ENCODE results near the gene SLC40A1.

SLC40A1 gene

DNA sequence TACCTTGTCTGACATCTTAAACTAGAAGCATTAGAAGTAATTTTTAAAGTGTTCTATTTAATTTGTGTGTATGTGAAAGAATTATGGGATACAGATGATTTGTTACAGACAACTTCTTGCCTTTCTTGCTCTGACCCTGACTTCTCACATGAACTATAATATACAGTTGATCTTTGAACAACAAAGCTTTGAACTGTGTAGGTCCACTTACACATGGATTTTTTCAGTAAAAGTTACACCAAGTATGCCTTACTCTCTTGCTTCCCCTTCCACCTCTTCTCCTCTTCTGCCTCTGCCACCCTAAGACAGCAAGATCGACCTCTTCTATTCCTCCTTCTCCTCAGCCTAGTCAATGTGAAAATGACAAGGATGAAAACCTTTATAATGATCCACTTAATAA, 42.2 kb downstream of the SLC40A1 start:
- DNase-seq (ENCODE audit: low read depth), result no peak

DNA sequence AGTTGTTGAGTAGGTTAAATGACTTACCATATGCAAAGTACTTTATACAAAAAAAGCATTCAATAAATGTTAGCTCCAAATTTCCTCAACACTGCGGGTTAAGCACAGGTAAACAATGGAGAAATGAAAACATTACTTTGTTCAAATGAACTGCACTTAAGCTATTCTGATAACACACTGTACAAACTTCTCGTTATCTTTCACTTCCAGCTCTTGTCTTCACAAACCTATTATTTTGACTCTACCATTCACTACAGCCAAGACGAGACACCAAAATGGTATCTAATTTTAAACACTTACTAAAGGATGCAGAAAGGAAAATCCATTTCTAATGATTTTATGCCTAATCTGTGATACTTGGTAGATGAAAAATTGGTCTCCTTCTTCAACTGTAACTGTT, 43.8 kb downstream of the SLC40A1 start:
- no peak for DNase-seq (ENCODE audit: low read depth)

DNA sequence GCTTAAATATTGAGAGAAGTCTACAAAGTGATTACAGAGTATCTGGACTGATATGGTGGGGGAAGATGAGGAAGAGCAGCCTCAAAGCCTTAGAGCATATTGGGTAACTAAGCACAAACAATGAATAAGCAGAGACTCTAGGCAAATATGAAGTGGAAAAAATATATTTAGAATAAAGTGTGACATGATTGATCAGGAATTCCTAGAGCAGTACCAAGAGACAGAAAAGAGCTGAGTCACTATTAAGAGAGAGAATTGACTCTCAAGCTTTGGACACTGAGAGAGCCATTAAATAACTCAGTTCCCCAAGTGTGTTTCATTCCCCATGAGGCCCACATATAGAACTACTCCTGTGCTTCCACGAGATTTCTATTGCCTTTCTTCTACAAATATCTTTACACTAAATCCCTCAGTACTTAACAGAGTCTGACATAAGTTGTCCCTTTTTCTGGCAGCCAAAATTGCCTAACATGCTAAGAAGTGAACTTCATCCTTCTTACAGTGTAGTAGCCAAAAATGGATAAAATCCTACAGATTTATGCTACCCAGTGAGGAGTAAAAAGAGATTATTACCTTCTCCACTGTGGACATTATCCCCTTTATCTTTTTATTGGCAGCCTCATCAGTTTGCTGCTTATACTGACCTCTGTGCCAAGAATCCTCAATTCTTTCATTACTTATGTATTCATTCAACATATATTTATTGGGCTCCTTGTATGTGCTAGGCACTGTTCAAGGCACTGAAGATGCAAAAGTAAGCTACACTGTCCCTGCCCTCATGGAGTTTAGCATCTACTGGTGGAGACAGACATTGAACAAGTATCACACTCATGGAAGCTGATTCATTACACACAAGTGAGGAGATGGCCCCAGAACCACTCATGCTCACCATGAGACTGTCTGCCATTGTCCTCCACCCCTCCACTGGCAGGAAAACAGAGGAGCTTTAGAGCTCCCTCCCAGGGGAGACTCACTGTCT, 45.4 kb downstream of the SLC40A1 start:
- DNase-seq (ENCODE audit: low read depth), result no peak

DNA sequence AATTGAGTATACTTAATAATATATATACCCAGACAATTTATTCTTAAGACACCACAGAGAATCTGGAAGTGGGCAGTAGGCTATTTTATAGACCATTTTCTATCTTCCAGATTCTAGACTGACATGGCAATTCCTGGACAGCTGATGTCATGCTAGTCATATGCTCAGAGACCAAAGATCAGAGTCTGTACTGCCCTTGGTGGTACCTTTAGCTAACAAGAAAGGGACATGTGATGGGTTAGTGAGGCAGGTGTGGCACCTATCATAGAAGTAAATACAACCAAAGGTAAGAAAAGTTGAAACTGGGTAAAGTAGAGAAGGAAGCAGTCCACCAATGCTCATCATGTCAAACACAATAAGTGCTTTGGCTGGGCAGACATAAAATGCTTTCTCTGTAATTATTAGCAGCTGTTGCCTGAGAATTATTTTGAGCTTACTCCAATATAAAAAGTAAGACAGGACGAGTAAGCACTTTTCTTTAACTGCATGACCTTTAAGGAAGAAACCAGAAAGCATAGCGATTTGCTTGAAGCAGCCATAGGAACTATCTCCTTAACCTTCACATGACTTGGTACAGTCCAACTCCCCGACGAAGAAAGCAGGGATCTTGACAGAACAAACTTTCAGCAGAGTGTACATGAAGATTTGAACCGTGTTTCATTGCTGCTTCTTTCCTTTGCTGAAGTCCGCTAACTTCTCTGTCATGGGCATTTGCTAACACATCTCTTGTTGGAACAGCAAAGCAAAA, 47.1 kb downstream of the SLC40A1 start:
- no peak for DNase-seq (ENCODE audit: low read depth)

DNA sequence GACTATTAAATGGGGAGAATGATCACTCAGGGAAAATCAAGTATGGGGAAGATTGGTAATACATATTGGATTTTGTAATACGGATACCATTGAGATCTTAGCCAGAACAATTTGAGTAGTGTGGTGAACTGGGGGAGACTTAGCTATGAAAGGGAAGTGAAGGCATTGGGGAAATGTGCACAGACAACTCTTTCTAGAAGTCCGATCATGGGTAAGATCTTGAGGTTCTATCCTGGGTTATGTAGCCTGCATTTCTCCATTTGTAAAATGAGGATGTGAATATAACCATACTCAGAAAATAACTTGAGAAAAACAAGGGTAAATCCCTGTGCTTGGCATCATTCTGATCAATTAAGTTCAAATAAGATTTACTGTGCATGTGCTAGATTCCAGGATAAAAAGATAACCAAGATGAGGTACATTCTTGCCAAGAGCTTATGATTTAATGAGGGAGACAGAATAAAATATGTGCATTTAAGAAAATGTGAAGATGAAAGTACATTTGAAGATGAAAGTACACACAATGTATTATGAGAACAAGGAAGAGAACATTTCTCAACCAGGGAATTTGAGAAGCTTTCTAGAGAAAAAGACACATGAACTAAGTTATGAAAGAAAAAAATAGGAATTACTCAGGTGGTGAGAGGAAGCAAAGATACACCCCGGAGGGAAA, 49.5 kb downstream of the SLC40A1 start:
- DNase-seq (ENCODE audit: low read depth), result no peak

DNA sequence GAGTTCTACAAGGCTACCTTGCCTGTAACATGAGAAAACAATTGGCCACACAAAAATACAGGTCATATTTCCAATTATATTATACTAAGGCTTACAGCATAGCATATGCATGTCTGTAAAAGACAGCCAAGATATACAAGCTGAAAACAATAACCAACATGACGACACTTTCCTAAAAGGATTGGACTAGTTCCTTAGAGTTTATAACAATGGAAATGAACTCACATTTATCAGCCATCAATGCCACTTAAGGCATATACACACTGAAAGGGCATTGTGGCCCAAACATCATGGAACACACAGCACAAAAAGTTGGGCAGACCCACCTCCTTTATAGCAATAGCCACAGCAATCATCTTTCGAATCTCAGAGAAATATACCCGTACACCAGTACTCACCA, 52.0 kb downstream of the SLC40A1 start:
- no peak for DNase-seq (ENCODE audit: low read depth)

DNA sequence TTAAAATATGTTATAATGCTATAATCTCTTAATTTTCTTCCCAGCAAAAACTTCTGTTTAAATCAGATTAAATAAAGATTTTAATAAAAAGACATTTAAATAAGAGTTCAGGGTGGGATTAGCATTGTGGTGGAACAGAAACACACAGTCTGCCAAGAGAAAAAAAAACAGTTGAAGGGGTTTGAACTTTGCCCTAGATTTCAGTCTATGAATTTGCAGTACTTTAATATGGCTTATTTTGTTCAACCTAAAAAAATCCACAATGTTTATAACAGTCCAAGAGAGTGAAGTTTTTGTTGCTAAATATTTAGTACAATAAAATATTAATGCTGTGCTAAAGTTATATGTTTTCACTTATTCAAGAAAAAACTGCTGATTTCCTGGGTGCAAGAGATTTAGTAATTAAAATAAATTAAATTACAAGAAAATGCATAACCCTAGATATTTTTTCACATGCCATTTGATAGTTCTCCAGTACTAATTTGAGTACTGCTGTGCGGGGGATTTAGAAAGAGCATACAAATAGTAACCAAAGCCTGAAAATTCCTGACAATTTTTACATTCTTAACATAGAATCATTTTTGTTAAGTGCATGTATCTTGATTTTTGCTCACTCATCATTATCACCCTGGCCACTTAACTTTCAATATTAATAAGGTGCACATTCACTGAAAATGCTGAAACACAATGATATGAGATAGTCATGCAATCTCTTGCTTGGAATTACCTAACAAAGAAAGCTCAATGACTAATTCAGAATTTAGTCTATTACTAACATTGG, 52.6 kb downstream of the SLC40A1 start:
- DNase-seq (ENCODE audit: low read depth), result no peak

DNA sequence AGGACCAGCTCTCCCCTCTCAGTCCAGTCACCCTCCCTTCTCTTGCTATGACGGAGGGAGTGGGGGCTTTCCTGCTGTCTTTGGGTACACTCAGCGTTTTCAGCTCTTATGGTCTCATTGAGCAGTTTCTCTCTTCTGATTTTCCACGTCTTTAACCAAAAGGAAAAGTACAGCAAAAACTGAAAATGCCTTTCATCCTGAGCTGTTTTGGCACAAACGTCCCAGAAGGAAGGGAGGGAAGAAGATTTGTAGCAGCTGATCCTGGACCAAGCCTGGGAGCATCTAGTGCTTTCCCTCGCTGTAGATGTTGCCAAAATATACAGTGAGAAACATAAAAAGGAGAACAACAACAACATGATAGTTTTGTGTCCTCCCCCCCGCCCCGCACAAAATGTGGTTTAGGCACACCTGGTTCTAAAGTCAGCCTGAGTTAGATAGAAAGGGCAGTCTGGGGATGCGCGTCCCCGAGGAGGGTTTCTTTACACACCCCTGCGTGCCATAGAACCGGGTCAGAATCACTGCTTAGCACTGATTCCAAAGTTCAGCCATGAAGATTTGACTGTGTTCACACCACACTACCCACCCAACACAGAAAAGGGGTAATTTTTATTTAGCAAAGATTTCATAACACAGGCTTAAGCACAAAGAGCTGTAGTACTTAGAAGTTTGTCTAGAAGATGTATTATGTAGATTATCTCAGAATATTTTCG, 53.4 kb downstream of the SLC40A1 start:
- no peak for DNase-seq (ENCODE audit: low read depth)

DNA sequence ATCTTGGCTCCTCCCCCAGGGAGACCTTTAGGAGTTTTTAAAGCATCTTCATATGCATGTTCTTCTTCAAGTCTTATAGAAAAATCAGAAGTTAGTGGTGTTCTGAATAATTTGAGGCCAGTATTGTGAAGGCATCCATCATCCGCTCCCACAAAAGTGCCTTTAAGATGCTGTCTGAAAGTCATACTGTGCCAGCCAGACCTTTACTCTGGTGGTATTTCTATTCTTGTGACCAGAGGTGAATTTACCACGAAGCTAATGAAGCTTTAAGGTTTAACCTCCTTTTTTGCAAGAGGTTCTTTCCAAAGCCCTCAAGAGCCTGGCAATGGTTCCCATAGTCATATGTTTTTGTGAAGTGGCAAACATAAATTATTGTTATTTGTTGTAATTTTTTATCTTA, 54.3 kb downstream of the SLC40A1 start:
- no peak for DNase-seq (ENCODE audit: low read depth)

DNA sequence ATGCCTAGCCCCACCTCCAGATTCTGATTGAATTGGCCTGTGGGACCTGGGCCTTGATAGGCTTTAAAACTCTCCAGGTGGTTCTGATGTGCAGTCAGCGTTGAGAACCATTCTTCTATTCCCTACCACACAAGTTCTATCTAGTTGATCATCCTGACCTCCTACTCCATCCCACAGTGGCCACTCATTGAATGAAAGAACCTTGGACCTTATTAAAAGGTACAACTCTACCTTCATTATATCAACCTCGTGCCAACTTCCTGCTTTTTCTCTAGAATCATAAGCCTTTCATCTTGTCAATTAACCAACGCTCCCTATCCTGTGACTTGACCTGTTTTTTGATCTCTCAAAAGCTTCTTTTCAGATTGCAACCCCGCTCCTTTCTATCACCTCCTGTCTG, 55.8 kb downstream of the SLC40A1 start:
- no peak for DNase-seq (ENCODE audit: low read depth)

DNA sequence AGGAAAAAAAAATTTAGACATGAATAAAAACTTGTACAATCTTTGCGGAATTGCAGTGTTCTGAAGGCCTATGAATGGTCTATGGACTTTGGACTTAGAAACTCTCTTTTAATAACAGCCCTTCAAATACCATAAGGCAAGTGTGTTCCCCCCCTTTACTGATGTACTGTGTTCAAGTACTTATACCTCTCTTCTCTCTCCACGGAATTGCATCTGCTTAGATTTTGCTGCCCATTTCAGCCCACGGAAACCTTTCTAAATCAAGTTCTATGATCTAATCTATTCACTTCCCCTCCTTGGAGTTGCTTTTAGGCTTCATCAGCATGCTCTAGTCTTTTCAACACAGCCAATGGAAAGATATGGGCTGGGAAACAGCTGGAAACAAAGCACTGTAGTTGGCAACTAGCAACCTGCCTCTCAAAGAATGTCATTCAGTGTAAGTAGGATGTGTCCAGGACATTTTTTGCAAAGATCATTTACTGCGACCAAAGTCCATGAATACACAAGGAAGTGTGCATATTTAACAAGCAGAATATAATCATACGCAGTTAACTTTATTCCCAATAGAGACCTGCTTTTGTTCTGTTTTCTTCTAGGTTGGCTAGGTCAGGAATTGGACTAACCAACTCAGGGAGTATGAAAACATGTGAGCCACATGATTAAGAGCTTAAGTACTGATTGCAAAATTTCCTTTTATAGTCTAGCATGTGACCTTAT, 58.0 kb downstream of the SLC40A1 start:
- DNase-seq (ENCODE audit: low read depth), result no peak

DNA sequence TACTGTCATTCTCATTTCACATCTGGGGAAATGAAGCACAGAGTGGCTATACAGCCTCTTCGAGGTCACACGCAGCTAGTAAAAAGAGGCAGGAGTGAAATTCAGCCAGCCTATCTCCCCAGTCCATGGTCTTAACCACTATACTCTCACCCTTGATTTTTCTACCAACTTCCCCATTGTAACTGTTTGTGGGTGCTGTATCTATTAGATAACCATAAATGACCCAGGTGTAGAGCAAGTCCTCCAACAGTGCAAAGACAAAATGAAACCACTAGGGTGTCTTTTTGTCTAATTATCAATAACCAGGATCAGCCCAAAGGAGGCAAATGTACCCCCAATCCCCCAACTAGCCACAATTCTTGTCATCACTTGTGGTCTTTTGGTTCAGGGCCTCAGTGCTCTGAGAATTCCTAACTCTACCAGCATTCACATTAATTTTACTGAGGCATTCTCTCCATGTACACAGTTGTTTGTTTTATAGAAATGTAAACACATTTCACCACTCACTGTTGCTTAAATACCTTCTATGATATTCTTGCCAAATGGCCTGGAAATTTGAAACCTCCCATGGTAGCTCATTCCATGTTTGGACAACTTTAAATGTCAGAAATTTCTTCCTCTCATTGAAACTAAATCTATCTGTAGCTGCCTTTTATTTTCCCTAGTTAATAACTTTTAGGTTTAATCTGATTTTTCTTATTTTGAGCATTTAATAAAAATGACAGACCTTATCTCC, 58.7 kb downstream of the SLC40A1 start:
- no peak for DNase-seq (ENCODE audit: low read depth)

DNA sequence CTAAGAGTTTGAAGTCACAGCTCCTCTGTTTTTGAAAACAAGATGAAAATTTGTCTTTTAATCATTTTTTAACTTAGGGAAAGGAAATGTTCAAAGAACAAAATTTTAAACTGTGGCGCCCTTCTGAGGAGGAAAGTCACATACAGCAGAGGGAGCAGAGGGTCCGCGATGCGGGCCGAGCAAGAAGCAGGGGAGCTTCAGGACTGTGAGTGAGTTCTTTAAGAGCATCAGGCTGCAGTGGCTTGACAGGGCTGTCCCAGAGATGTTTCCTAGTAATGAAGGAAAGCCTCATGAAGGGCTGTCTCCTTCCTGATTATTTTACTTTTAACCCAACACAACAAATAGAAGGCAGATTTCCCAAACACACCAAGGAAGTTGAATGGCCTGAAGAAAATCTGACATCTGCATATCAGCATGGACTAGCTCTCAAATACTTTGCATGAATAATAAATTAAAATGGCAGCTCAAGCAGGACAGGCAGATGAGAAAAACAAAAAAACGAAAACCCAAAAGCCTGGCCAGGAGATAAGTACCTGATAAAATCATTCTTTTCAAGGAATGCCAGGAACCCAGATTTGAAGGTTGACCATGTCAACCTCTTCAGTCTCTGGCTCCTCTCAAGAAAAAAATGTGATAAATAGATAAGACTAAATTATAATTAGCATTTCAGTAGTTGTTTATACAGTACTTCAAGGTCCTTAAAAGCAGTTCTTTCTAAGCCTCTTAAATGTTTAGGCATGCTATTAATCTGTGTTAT, 60.8 kb downstream of the SLC40A1 start:
- no peak for DNase-seq (ENCODE audit: low read depth)

DNA sequence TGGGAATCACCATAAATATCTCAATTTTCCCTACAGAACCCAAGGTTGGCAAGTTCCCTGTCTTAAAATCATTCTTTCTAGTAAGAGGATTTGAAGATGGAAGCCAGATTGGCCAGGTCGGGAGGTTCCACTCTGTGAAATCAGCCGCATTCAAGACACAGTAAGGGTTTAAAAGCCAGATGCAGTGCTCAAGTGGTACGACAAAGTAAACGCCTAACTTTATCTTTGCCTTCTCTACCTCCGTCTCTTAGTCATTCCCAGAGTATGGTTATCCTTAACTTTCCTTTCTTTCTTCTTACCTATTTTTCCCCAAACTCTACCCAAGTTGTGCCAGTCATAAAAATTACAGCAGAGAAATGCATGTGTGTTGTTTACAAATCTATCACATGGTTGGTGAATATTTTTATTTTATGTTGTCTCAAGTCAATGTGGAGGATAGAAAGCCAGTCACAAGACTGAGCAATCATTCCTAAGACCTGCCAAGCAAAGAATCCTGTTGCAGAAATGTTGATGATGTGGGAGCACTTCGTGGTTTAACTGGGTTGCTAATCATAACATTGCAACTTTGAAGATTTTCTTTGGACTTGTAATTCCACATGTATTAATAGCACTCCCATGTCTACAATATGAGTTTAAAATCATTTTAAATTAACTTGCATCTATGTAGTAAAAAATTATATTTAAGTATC, 62.6 kb downstream of the SLC40A1 start:
- no peak for DNase-seq (ENCODE audit: low read depth)

DNA sequence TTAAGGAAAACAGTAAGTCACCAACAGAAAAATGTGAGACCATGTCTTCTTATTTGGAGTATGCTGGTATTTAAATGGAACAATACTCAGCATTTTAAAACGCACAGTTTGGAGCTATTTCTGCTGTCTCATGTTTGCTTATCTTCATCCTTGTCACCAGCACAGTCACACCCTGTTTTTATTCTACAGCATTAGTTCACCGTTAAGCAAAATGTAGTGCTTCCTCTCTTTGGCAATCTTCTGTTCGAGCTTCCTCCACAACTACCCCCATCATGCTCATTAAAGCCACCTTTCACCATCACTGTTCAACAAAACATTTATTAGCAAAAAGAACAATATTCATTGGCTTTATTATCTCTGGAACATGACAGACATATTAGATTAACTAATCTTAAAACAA, 64.0 kb downstream of the SLC40A1 start:
- no peak for DNase-seq (ENCODE audit: low read depth)

DNA sequence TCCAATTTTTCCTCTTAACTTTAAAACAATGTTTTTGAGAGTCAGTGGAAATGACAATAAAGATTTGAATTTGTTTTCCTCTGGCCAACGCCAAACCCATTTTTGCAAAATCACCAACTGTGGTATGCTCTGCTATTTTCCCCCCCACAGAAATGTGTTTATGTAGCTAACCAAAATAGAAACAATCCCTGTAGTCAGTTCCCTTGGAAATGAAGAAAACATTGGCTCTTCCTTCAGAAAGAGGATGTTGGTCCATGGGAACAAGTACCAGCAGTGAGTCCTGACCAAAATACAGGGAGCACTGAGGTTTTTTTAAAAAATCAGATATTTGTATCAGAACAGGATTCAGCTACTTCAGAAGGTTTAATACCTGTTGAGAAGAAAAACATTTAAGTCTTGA, 65.3 kb downstream of the SLC40A1 start:
- no peak for DNase-seq (ENCODE audit: low read depth)

DNA sequence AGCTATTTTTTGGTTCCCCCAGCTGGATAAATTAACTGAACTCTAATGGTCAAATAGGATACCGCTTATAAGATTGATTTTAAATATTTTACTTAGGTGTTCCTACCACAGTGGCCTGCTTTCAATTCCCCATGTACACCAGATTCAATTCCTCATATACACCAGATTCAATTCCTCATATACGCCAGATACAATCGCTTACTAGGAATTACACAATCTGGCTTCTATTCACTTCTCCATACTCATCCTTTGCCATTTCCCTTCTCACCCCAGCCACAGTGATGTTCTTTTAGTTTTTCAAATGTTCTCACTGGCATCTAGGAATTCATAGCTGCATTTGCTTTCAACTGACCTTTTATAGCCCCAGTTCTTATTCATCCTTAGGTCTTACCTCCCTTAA, 66.5 kb downstream of the SLC40A1 start:
- no peak for DNase-seq (ENCODE audit: low read depth)

DNA sequence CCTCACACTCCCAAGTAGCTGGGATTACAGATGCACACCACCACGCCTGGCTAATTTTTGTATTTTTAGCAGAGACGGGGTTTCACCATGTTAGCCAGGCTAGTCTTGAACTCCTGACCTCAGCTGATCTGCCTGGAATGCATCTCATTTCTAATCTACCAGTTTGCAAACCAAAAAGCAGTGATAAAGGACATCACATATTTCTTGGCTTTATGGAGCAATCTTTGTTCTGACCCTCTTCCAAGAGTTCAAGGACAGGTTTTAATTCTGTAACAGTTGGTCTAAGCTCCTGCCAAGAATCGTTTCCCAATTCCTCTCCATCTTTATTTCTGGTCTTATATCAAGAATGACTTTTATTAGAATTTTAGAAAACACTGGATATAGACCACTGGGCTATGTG, 67.7 kb downstream of the SLC40A1 start:
- no peak for DNase-seq (ENCODE audit: low read depth)

DNA sequence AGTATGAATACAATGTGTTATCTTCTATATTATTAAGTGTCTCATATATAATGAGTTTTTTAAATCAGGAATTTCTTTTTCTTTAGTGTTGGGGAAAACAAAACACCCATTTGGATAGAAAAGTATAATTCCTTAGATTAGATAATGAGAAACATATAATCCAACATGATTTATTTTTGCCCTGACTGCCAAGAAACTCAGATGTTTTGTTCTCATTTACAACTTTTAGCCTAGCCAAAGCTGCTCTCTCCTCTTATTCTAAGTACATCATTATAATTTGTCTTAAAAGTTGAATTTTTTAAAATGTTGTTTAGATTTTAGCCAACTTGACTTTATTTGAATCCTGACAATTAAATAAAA, 68.6 kb downstream of the SLC40A1 start:
- no peak for DNase-seq (ENCODE audit: low read depth)
